ENCODE results near the gene CDK18.

The CDK18 gene

GRCh38 chr1:205519541-205520131, 15.2 kb downstream of the CDK18 start:
- DNase-seq (ENCODE audit: low spot score): no peak
- no peak for TF ChIP-seq CTCF (IDR thresholded peaks at IDR 0.05; ENCODE audit: extremely low read depth, missing control alignments)

- DNase-seq (ENCODE audit: low spot score): no peak
- TF ChIP-seq CTCF (IDR thresholded peaks at IDR 0.05; ENCODE audit: extremely low read depth, missing control alignments): no peak
These were observed 16.2 kb downstream of the CDK18 start for GRCh38 chr1:205520709-205521108.

GRCh38 chr1:205521686-205522085, 17.2 kb downstream of the CDK18 start:
- no peak for DNase-seq (ENCODE audit: low spot score)
- TF ChIP-seq CTCF (IDR thresholded peaks at IDR 0.05; ENCODE audit: extremely low read depth, missing control alignments): no peak

- no peak for TF ChIP-seq CTCF (IDR thresholded peaks at IDR 0.05; ENCODE audit: extremely low read depth, missing control alignments)
- no peak for DNase-seq (ENCODE audit: low spot score)
These were observed 18.2 kb downstream of the CDK18 start for GRCh38 chr1:205522692-205523091.

- no peak for DNase-seq (ENCODE audit: low spot score)
- no peak for TF ChIP-seq CTCF (IDR thresholded peaks at IDR 0.05; ENCODE audit: extremely low read depth, missing control alignments)
These were observed 18.9 kb downstream of the CDK18 start for GRCh38 chr1:205523261-205523890.

- DNase-seq (ENCODE audit: low spot score): peak; percentile 82
- TF ChIP-seq CTCF (IDR thresholded peaks at IDR 0.05; ENCODE audit: extremely low read depth, missing control alignments): peak; percentile 68
These were observed 19.7 kb downstream of the CDK18 start for GRCh38 chr1:205523891-205524793.

GRCh38 chr1:205524794-205525101, 20.3 kb downstream of the CDK18 start:
- no peak for TF ChIP-seq CTCF (IDR thresholded peaks at IDR 0.05; ENCODE audit: extremely low read depth, missing control alignments)
- no peak for DNase-seq (ENCODE audit: low spot score)
